NCI-H1417 (cell line): ENCODE results near the gene MYO16.
A peak's percentile ranks its signal among the peaks of the same experiment; 100 is the strongest.
"Not testable (repeated sequence)": the region's sequence is repeated elsewhere in the genome, so short reads cannot be mapped to it uniquely, and the experiment has no call there.

Source experiments
- DNase-seq, 3 experiments: peaks; one replicate each; lab custom pipeline; 2025; lab: John Stamatoyannopoulos, UW

Gene MYO16

DNA sequence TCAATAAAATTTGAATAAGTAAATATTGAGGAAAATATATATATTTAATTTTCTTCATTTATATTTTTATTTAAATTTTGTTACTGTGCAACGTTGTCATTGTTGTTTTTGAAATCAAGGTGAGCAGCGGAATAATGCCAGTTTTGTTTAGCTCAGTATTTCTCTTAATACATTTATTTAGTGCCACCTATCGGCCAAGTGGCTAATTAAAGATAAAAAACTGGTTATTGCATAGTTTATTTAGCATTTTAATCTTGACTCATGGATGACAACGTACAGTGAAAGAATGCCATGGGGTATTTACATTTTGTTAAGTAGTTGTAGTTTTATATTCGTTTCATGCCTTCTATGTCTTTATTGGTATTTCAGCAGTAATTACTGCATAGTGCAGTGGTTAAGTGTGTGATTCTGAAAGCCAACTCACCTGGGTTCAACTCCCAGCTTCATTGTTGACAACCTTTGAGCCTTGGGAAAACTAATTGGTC is 265.9 kb downstream of the MYO16 start:
- DNase-seq, result peak; percentile 22 to 87 (median 74)

GRCh38 chr13:108897955-108898354 is 268.5 kb downstream of the MYO16 start:
- DNase-seq, result peak in 1 of 3 experiments; percentile 22

DNA sequence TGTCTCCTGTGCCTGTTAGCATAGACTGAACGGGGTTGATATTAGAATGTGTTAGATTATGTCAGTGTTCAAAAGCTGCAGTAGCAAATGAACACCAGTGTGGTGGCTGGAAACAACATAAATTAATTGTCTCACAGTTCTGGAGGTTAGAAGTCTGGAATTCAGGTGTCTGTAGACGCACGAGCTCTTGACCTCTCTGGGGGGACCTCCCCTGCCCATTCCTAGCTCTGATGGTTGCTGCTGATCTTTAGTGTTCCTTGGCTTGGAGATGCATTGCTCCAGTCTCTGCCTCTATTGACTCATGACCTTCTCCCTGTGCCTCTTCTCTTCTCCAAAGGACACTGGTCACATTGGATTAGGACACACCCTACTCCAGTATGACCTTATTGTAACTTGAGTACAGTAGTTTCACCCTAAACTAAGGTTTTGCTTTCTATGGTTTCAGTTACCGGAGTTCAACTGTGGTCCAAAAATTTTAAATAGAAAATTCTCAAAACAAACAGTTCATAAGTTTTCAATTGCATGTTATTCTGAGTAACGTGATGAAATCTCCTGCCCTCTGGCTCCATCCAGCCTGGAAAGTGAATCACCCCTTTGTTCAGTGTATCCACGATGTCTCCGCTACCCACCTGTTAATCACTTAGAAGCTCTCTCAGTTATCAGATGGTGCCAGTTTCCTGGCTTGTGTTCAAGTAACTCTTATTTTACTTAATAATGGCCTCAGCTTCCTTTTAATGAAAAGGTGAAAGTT is 273.2 kb downstream of the MYO16 start:
- no peak for DNase-seq

DNA sequence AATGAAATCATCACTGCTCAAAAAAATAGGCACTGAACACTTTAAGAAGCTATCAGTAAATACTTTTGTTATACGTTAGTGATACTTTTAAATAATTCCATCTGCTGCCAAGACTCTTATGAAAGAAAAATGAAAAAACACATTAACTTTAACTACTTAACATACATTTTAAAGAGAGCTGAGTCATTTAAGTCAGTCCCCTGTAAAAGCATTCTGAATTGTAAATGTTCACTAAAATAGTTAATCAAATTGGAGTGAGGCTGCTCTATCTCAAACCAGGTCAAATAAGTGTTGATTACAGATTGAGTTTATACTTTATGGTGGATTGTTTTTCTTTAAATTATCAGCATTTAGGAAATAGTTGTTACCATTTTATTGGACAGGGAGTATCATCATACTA is 274.2 kb downstream of the MYO16 start:
- no peak for DNase-seq

- DNase-seq, result no peak
Measured at GRCh38 chr13:108911807-108912206, 282.4 kb downstream of the MYO16 start.

- not testable (repeated sequence) for DNase-seq
Measured at GRCh38 chr13:108913731-108914130, 284.3 kb downstream of the MYO16 start.

DNA sequence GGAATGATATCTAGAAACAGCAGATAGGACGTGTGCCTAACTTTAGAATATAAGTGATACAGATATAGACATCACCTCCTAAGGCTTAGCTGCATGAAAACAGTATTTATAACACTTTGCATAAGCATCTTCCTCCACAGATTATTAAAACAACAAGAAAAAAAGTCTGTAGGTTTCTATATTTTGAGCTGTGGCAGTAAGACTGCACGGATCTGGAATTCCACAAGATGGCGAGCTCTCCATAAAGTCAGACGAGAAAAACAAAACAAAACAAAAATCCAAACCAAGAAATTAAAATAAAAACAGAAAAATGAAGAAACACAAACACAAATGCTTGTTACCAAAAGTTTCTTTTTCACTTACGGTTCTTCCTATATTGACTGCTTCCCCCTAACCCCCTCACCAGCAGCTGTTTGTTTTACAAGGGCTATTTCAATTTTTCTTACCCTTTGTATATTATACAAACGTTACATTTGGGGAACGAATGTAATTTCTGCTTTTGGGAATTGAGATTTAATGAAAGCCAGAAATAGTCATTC is 285.8 kb downstream of the MYO16 start:
- DNase-seq, result peak in 2 of 3 experiments; percentile 29 to 43

- peak; percentile 38 to 77 (median 47) for DNase-seq
Measured at GRCh38 chr13:108915634-108916512, 286.5 kb downstream of the MYO16 start.

GRCh38 chr13:108917581-108917980 is 288.2 kb downstream of the MYO16 start:
- peak in 2 of 3 experiments; percentile 49 to 87 for DNase-seq

DNA sequence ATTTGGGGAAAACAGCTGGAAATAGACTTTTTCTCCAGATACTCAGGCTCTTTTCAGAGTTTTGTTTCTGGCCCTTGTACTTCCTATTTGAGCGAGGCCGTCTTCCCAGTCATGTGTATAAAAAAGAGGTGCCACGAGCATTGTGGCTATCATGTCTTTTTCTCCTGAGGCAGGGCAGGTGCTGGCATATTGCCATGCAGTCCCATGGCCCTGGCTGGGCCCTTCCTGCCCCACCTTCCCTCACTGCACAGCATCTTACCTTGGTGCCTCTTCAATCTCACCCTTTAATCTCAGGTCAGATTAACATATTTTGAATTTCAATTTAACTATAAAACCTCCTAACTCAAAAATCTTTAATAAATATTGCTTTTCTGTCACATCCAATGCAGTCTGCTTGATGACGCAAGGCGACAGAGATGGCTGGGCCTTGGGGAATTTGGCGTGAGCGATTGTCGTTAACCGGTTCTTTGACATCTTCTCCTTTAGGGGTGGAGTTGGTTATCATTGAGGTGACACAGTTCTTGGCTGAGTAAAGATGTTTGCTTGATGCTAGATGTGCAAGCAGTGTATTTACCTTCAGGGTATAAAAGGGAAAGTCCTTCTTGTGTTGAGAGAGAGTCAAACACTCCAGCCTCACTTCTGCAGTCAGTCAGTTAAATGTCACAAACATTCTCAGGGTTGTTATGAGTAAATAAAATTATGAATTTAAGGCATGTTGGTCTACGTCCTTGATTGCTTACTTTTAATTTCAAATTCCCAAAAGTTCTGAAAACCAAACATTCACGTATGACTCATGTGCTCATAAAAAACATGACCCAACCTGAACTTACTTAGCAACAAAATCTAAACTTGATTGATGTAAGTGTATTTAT is 289.9 kb downstream of the MYO16 start:
- no peak for DNase-seq

DNA sequence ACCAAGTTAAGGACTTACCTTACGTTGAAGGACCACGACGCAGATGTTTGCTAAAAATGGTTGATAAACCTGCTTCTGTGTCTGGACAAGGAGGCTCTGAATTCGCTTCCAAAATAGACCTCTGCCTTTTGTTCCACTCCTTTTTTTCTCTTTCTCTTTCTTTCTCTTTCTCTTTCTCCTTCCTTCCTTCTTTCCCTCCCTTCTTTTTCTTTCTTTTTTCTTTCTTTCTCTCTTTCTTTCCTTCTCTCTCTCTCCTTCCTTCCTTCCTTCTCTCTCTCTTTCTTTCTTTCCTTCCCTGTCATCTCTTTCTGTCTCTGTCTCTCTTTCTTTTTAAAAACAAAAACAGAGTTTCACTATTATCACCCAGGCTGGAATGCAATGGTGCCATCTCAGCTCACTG is 290.7 kb downstream of the MYO16 start:
- DNase-seq, result no peak

DNA sequence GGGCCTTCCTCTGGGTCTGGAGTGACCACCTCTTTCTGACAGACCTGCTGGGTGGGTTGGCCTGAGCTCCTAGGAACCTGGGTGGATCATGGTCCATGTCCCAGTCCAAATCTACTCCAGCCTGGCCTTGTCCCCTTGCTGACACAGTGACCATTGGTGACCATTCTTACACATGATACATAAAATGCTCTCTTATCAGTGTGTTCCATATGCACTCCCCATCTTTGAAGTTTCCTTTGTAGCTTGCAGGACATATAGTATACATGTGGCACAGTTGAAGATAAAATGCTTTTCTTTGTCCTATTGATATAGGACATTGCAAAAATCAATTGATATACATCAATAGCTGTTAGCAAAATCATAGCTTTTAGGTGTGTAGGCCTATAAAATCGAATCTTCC is 291.8 kb downstream of the MYO16 start:
- DNase-seq, result no peak

DNA sequence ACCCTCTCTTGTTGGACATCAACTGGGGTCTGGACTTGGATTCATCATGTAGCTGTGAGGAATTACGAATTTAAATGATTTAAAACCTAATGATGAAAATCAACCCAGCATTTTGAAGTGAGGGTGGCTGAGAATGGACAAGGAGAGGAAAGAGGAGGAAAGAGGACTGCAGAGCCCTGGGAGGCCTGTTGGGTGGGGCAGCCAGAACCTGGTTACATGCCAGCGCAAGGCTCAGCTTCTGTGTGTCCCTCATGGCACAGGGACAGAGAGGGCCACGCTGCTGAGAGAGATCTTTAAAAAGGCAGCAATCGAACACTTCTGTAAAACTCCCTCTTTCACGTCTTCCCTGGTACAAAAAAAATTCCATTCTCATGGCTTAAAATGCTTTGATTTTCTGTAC is 292.7 kb downstream of the MYO16 start:
- DNase-seq, result no peak

DNA sequence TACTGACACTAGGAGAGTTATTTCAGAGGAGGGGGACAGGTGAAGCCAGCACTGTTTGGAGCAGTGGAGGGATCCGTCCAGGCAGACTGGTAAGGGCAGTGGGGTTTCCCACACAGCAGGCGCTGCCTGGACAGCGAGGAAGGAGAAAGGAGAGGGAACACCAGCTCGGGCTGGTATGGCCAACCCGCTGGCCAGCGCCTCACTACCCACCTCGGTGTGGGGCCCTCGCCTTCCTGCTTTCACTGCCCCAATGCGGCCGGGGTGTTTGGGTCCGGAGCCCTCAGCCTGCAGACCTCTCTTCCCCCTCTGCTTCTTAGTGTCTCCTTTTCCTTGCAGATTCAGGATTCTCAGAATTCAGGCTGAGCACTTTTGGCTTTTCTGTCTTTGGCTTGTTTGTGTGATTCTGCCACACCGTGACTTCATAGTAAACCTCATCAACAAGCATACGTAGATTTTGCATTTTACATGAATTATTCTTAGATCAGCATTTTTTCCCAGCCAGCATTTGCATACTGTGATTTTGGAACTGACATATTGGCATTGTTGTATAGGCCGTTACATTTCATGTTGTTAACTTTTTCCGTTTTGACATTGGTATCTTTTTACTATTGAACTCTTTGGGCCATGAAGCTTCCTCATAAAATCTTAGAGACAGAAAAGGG is 294.1 kb downstream of the MYO16 start:
- DNase-seq, result no peak

- no peak for DNase-seq
Measured at GRCh38 chr13:108924134-108924533, 294.7 kb downstream of the MYO16 start.

- DNase-seq, result no peak
Measured at GRCh38 chr13:108924541-108924940, 295.1 kb downstream of the MYO16 start.

GRCh38 chr13:108925070-108925469 is 295.7 kb downstream of the MYO16 start:
- no peak for DNase-seq

DNA sequence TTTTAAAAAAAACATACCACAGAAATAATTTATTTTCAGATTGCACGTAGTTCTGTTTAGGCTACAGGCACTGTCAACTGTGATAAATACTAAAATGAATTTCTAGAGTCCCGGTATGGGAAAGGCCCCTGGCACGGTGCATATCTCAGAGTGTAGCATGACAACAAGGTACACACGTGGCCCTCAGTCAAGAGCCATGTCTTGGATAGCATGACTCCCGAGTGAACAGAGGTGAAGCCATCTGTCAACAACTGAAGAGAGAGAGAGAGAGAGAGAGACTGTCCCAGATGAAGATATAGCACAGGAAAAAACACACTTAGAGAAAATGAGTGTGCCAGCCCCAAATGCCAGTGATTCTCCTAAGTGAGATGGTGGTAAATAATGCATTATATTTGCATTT is 297.5 kb downstream of the MYO16 start:
- no peak for DNase-seq

DNA sequence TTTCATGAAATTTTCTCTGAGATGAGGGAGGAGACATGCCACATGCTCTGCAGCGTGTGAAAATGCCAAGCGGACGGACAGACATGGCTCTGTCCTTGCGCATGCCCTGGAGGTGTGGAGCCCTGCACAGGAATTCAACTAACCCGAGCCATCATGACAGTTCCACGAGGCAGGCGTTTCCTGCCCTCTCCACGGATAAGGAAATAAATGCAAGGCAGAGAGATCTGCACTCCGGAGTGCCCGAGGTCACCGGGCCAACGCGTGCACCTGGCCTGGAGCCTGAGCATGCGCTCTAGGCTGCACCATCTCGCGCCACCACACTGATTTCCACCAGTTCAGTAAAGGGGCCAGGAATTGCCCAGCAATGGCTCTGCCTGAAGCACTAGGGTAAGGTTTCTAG is 298.2 kb downstream of the MYO16 start:
- no peak for DNase-seq

DNA sequence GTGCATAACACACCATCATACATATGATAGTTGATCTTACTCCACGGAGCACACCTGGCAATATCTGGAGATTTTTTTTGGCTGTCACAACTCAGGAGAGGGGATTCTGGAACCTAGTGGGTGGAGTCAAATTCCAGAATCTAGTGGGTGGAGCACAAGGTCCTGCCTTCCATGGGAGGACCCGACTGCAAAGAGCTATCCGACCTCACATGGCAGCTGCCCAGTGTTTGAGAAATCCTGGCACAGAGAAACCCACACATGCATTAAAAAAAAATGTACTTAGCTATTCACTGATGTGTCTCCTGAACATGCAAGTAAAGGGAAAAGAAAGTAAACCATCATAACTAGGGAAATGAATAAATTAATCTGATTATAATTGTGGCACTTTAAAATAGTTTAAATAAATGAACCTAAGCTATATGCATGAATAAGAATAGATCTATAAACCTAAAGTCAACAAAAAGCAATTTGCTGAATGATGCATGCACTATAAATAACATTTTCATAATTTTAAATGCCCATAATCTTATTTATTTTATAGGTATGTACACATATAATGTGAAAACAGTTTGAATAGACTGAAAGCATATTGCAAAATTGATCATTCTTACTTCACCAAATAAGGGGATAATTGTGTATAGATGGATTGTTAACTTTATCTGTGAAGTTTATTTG is 300.3 kb downstream of the MYO16 start:
- DNase-seq, result peak in 1 of 3 experiments; percentile 26

- DNase-seq, result no peak
Measured at GRCh38 chr13:108932196-108932595, 302.8 kb downstream of the MYO16 start.
